ENCODE results near the gene RSPH6A. TPM values are rescaled to one million over a fixed set of nuclear protein-coding genes. Genes with fewer than 3 reads are reported as not detected.

The RSPH6A gene
- total and polyA plus RNA-seq, 2 of the 4 experiments (the other 2 are of a cell fraction) = under 0.01 to 0.09 TPM

DNA sequence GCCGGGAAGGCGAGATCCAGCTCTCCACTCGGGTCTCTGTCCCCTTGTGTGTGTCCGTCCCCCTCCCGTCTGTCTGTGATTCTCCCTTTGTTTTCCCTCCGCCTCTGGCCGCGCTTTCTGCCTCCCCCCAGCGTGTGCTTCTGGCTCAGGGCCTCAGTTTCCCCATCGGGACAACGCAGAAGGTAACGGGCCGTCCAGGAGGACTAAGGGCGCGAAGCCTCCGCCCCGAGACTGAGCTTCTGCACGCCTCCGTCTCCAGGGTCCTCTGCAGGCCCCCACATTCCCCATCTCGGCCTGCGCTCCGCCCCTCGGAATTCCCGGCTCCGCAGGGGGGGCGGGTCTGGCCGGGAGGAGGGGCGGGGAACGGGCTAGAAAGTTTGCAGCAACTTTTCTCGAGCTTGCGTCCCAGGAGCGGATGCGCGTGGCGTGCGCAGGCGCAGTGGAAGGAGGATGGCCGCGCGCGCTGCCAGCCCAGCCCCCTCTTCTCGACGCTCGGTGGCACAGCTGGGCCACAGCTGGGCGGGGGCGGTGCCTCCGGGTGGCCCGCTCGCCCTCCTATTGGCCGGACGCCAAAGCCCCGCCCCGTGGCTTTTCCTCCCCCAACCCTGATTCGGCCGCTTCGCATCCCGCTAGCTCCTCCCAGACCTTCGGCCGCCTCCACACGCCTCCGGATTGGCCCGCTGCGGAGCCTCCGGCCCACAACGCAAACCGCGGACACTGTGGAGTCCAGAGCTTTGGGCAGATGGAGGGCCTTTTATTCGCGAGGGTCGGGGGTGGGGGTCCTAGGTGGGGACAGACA is 45.9 kb downstream of the RSPH6A start, which contains the start of gene SIX5 (continued):
- TF ChIP-seq ELK1 (IDR thresholded peaks at IDR 0.05; ENCODE audit: borderline replicate concordance, low read depth, low read length) (no peak), RFX5 (IDR thresholded peaks at IDR 0.05; ENCODE audit: low read depth, low read length) (no peak), SMC3 (IDR thresholded peaks at IDR 0.05; ENCODE audit: low read depth, low read length) (no peak), POLR2A (IDR thresholded peaks at IDR 0.05; ENCODE audit: low read depth, low read length) (peak; percentile 62; the same call in 1 of the 2 replicates)

Data from IMR-90 (cell line).